T-cell (primary cell): ENCODE measurements around the gene HAUS7. TPM values are rescaled to one million over a fixed set of nuclear protein-coding genes. Genes with fewer than 3 reads are reported as not detected.

Experiments used
- ATAC-seq, 4 experiments: fragments of 200-7000 bp in 3 of 4; fragments of 150-1000 bp in 1 of 4; cut with Tn5 transposase; replicated peaks in 1 of 4; 1 replicate in 3 of 4; 2 replicates in 1 of 4; pipeline ENCODE4 v1.10.0; 2021; ENCODE audit warnings: moderate library complexity in 3 of 4, mild to moderate bottlenecking in 2 of 4, moderate number of reproducible peaks in 1 of 4
- CTCF ChIA-PET, 2 donors: fragments of 300-600 bp; sonication (Branson Sonifier 250); formaldehyde crosslinking; loops; one replicate each; lab custom pipeline; 2022; ENCODE audit warnings: antibody characterized with exemption in 2 of 2; lab: Charles Lee
- POLR2A ChIA-PET, 2 donors: fragments of 300-600 bp; sonication (Branson Sonifier 250); formaldehyde crosslinking; loops; one replicate each; lab custom pipeline; 2022; ENCODE audit warnings: antibody characterized with exemption in 2 of 2; lab: Charles Lee
- DNase-seq, 35 experiments: peaks; one replicate each; pipeline versions ENCODE4 v3.0.0 to v3.0.0-alpha.2; 2013 to 2023
- H3K27ac ChIP-seq: one replicate; pipeline ENCODE4 v1.5.1; 2013; ENCODE audit warnings: low read length
- H3K27me3 ChIP-seq, 2 experiments: replicated peaks in 1 of 2; 1 replicate in 1 of 2; 2 replicates in 1 of 2; pipeline versions ENCODE4 v1.6.1 to v1.7.0; 2013; ENCODE audit warnings: low read length in 1 of 2, mixed read lengths in 1 of 2; ENCODE audit not compliant: control insufficient read depth in 2 of 2, insufficient read depth in 2 of 2; ENCODE audit errors: extremely low read depth in 1 of 2
- H3K36me3 ChIP-seq, 2 donors: 1 replicate in 1 of 2; 2 replicates in 1 of 2; pipeline versions ENCODE4 v1.6.1 to v1.7.0; 2013; ENCODE audit warnings: low read length in 1 of 2; ENCODE audit not compliant: control insufficient read depth in 2 of 2, insufficient read depth in 1 of 2; ENCODE audit errors: extremely low read depth in 1 of 2
- H3K4me1 ChIP-seq, 2 experiments: 1 replicate in 1 of 2; 2 replicates in 1 of 2; pipeline versions ENCODE4 v1.6.1 to v1.7.0; 2013; ENCODE audit warnings: low read length in 2 of 2, mixed read lengths in 1 of 2; ENCODE audit not compliant: insufficient read depth in 2 of 2, control insufficient read depth in 1 of 2; ENCODE audit errors: extremely low read depth in 1 of 2
- H3K4me3 ChIP-seq, 2 donors: 1 replicate in 1 of 2; 2 replicates in 1 of 2; pipeline versions ENCODE4 v1.5.1 to v1.7.0; 2013; ENCODE audit warnings: mild to moderate bottlenecking in 2 of 2, low read length in 1 of 2, moderate library complexity in 1 of 2; ENCODE audit not compliant: control insufficient read depth in 1 of 2; ENCODE audit errors: extremely low read depth in 1 of 2
- H3K9me3 ChIP-seq: 2 replicates; pipeline ENCODE4 v1.7.0; 2013
- H3K27ac Mint-ChIP-seq, 2 donors: one replicate each; pipeline ENCODE4 v1.8.0; 2020 to 2021; ENCODE audit warnings: mild to moderate bottlenecking in 2 of 2, mixed read lengths in 2 of 2
- H3K27me3 Mint-ChIP-seq, 2 donors: one replicate each; pipeline ENCODE4 v1.8.0; 2021 to 2022; ENCODE audit warnings: mixed read lengths in 2 of 2
- H3K36me3 Mint-ChIP-seq: one replicate; pipeline ENCODE4 v1.8.0; 2021; ENCODE audit warnings: mixed read lengths
- H3K4me1 Mint-ChIP-seq, 3 donors: one replicate each; pipeline ENCODE4 v1.8.0; 2020 to 2022; ENCODE audit warnings: mixed read lengths in 3 of 3, mild to moderate bottlenecking in 1 of 3
- H3K4me3 Mint-ChIP-seq, 3 donors: one replicate each; pipeline ENCODE4 v1.8.0; 2020 to 2022; ENCODE audit warnings: mild to moderate bottlenecking in 3 of 3, mixed read lengths in 3 of 3, moderate library complexity in 3 of 3
- H3K9me3 Mint-ChIP-seq, 3 donors: one replicate each; pipeline ENCODE4 v1.8.0; 2020 to 2022; ENCODE audit warnings: mixed read lengths in 3 of 3
- WGBS: methylation state at CpG from one replicate; pipeline ENCODE4 v1.1.5; 2013; ENCODE audit warnings: missing lambda C conversion rate; ENCODE audit not compliant: insufficient coverage; 5-methylcytosine and 5-hydroxymethylcytosine counted together
- total RNA-seq, 35 experiments: library from RNA in 6 of 35; stranded (reverse) in 6 of 35; fragments of 120-200 nt in 1 of 35; gene quantifications; one replicate each; pipeline versions ENCODE4 v1.2.1 to v1.2.4 and lab custom pipeline; 2013 to 2026

The HAUS7 gene
- total RNA-seq, 5 donors from 2014 or later (not counting 1 experiment from before 2014, with no cell fraction given), result 30.7 to 58.4 (median 48.6) TPM

DNA sequence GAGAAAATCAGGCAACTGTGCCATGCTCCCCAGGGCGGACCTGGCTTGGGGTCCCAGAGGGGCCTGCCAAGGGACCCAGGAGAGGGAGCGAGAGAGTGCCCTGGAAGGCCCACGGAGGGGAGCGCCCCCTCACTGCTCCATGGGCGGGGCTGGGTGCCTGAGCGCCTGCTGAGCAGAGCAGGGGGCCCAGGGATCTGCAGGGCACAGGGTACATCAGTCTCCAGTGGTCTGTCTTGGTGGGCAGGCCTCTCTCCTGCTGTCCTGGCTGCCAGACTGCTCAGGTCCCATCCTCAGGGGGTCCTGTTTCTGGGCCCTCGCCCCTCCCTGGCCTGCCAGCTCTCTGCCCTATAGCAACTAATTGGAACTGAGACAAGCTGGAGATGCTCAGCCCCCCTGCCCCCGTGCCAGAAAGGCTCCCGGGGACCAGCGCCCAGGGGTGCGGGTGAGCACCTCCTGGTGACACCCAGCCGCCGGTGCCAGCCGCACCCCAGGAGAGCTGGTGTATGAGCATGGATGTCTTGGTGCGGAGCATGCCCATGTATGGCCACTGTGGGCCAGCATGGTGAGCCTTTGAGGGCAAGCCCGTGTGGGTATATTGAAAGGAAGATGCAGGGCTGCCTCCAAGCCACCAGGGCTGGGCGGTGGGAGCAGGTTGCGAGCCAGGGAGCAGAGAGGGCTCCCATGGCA lies 25.7 kb upstream of the HAUS7 start:
- no peaks in the 10 kb centered on the region for H3K9me3 Mint-ChIP-seq
- no peak overlapping the region for H3K27ac ChIP-seq
- WGBS, result 85% methylated on average over 8 of the region's 18 CpGs
- no peak for DNase-seq
- H3K4me1 ChIP-seq, result peaks cover 0 to 3% of the 10 kb centered on the region in 2 experiments
- H3K4me3 ChIP-seq, result no peak overlapping the region
- H3K9me3 ChIP-seq, result no peaks in the 10 kb centered on the region
- H3K27me3 ChIP-seq, result peaks cover 0 to 21% of the 10 kb centered on the region in 2 experiments
- POLR2A ChIA-PET, result no interaction called here
- CTCF ChIA-PET, result no interaction called here
- H3K4me3 Mint-ChIP-seq, result no peak overlapping the region
- peaks cover 4 to 6% of the 10 kb centered on the region in 2 donors for H3K27me3 Mint-ChIP-seq
- no peaks in the 10 kb centered on the region for H3K4me1 Mint-ChIP-seq
- ATAC-seq, result no peak
- H3K36me3 ChIP-seq, result no peaks in the 10 kb centered on the region
- no peak overlapping the region for H3K27ac Mint-ChIP-seq
- H3K36me3 Mint-ChIP-seq, result no peaks in the 10 kb centered on the region

- Mint-ChIP-seq H3K27me3 (peaks cover 4 to 6% of the 10 kb centered on the region in 2 donors), H3K4me3 (peak overlapping the region in 1 of 3 donors; percentile 17), H3K9me3 (no peaks in the 10 kb centered on the region), H3K36me3 (no peaks in the 10 kb centered on the region), H3K27ac (no peak overlapping the region), H3K4me1 (no peaks in the 10 kb centered on the region)
- Histone ChIP-seq H3K27me3 (peaks cover 0 to 21% of the 10 kb centered on the region in 2 experiments), H3K9me3 (no peaks in the 10 kb centered on the region), H3K4me3 (no peak overlapping the region), H3K4me1 (peaks cover 0 to 3% of the 10 kb centered on the region in 2 experiments), H3K36me3 (no peaks in the 10 kb centered on the region), H3K27ac (no peak overlapping the region)
- 48% methylated on average over 14 of the region's 17 CpGs for WGBS
- ChIA-PET CTCF (no interaction called here), POLR2A (no interaction called here)
- DNase-seq, result no peak
- no peak for ATAC-seq
Observed at GRCh38 chrX:153495362-153495751, 25.0 kb upstream of the HAUS7 start.

- ChIA-PET POLR2A (no interaction called here), CTCF (no interaction called here)
- H3K9me3 Mint-ChIP-seq, result no peaks in the 10 kb centered on the region
Observed at GRCh38 chrX:153494541-153495361, 24.4 kb upstream of the HAUS7 start, which contains the start of gene BGN. TSS of gene BGN (plus strand) at chrX:153494980. CDS start at chrX:153504632, 9,652 bp downstream.

GRCh38 chrX:153494061-153494460 lies 23.7 kb upstream of the HAUS7 start:
- Histone ChIP-seq H3K27me3 (peaks cover 0 to 21% of the 10 kb centered on the region in 2 experiments), H3K4me1 (peaks cover 0 to 3% of the 10 kb centered on the region in 2 experiments), H3K36me3 (no peaks in the 10 kb centered on the region), H3K4me3 (no peak overlapping the region), H3K9me3 (no peaks in the 10 kb centered on the region), H3K27ac (no peak overlapping the region)
- Mint-ChIP-seq H3K4me3 (no peak overlapping the region), H3K27ac (no peak overlapping the region), H3K4me1 (no peaks in the 10 kb centered on the region), H3K27me3 (peaks cover 4 to 6% of the 10 kb centered on the region in 2 donors), H3K9me3 (no peaks in the 10 kb centered on the region), H3K36me3 (no peaks in the 10 kb centered on the region)
- no CpG with 5 or more reads among the region's 12 CpGs for WGBS
- ChIA-PET POLR2A (no interaction called here), CTCF (no interaction called here)
- no peak for DNase-seq
- no peak for ATAC-seq

More at GRCh38 chrX:153494541-153495361, 24.4 kb upstream of the HAUS7 start, which contains the start of gene BGN:
- Mint-ChIP-seq H3K36me3 (no peaks in the 10 kb centered on the region), H3K27me3 (peaks cover 4 to 6% of the 10 kb centered on the region in 2 donors), H3K4me3 (peak within 1 kb of the TSS in 1 of 3 donors; percentile 17), H3K27ac (no peak within 1 kb of the TSS), H3K4me1 (no peaks in the 10 kb centered on the region)
- H3K9me3 ChIP-seq, result no peaks in the 10 kb centered on the region
- no peak within 1 kb of the TSS for H3K4me3 ChIP-seq
- H3K36me3 ChIP-seq, result no peaks in the 10 kb centered on the region
- H3K27ac ChIP-seq, result no peak within 1 kb of the TSS
- peak in 3 of 4 experiments; percentile 33 to 57 (median 36) for ATAC-seq
- peaks cover 0 to 3% of the 10 kb centered on the region in 2 experiments for H3K4me1 ChIP-seq
- WGBS, result 20% methylated on average over 20 of the region's 41 CpGs
- H3K27me3 ChIP-seq, result peaks cover 0 to 21% of the 10 kb centered on the region in 2 experiments
- peak in 6 of 35 experiments; percentile 5 to 33 (median 8) for DNase-seq

DNA sequence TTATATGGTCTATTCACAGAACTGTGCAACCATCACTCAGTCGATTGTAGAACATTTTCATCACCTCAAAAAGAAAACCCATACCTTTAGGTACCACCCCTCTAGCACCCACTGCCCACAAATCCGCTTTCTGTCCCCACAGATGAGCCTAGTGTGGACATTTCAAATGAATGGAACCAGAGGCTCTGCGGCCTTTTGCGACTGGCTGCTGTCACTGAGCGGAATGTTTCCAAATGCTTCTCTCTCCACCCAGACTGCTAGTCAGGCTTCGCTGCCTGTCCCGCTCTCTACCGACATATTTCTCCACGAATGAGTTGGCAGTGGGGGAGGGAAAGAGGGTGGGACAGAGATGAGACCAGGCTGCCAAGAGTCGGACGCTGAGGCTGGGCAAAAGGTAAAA lies 22.7 kb upstream of the HAUS7 start:
- Histone ChIP-seq H3K9me3 (no peaks in the 10 kb centered on the region), H3K27me3 (peaks cover 0 to 19% of the 10 kb centered on the region in 2 experiments), H3K36me3 (no peaks in the 10 kb centered on the region), H3K27ac (no peak overlapping the region), H3K4me1 (peaks cover 0 to 3% of the 10 kb centered on the region in 2 experiments), H3K4me3 (no peak overlapping the region)
- POLR2A ChIA-PET, result no interaction called here
- Mint-ChIP-seq H3K27ac (no peak overlapping the region), H3K4me1 (no peaks in the 10 kb centered on the region), H3K4me3 (no peak overlapping the region), H3K9me3 (no peaks in the 10 kb centered on the region), H3K27me3 (peaks cover 4 to 6% of the 10 kb centered on the region in 2 donors), H3K36me3 (no peaks in the 10 kb centered on the region)
- CTCF ChIA-PET, result no interaction called here
- DNase-seq, result no peak
- WGBS, result 59% methylated on average over 2 of the region's 11 CpGs
- no peak for ATAC-seq

DNA sequence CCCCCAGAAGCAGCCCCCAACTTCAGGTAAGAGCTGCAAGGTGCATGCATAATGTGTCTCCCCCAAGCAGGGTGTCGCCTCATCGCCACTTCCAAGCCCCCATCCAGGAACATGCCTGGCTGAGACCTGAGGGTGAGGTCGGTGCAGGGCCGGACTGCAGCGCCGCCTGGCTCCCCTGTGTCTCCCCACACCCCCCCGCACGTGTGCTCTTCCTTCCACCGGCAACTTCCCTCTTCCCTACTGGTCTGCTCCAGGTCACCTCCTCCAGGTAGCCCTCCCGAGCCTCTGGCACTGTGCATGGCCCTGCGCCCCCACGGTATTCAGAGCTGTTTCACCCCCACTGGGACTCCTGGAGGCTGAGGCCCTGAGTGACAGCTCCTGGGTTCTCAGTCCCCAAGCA lies 22.2 kb upstream of the HAUS7 start:
- CTCF ChIA-PET, result no interaction called here
- no peaks in the 10 kb centered on the region for H3K36me3 ChIP-seq
- peaks cover 0 to 3% of the 10 kb centered on the region in 2 experiments for H3K4me1 ChIP-seq
- Mint-ChIP-seq H3K27me3 (peaks cover 2 to 4% of the 10 kb centered on the region in 2 donors), H3K4me3 (no peak overlapping the region), H3K27ac (no peak overlapping the region), H3K4me1 (no peaks in the 10 kb centered on the region), H3K9me3 (no peaks in the 10 kb centered on the region), H3K36me3 (no peaks in the 10 kb centered on the region)
- POLR2A ChIA-PET, result no interaction called here
- H3K4me3 ChIP-seq, result no peak overlapping the region
- no peak for ATAC-seq
- WGBS, result 87% methylated on average over 6 of the region's 12 CpGs
- H3K9me3 ChIP-seq, result no peaks in the 10 kb centered on the region
- H3K27me3 ChIP-seq, result peaks cover 0 to 16% of the 10 kb centered on the region in 2 experiments
- no peak overlapping the region for H3K27ac ChIP-seq
- DNase-seq, result no peak
